GM12875 (cell line): ENCODE measurements around the gene KCNG1.

Experiments
- H3K4me3 ChIP-seq: one replicate; pipeline ENCODE4 v1.5.1; 2011; ENCODE audit warnings: low read depth, low read length, control low read depth
- TF ChIP-seq, protein P1 (sequence below): IDR thresholded peaks from 2 replicates; pipeline ENCODE4 v1.5.1; 2011; ENCODE audit warnings: low read depth, mild to moderate bottlenecking, control low read depth, inconsistent platforms, low read length, moderate library complexity, borderline replicate concordance; ENCODE audit not compliant: insufficient read depth

Gene KCNG1

GRCh38 chr20:51036827-51037531 lies 14.1 kb upstream of the KCNG1 start:
- TF ChIP-seq, protein P1, sequence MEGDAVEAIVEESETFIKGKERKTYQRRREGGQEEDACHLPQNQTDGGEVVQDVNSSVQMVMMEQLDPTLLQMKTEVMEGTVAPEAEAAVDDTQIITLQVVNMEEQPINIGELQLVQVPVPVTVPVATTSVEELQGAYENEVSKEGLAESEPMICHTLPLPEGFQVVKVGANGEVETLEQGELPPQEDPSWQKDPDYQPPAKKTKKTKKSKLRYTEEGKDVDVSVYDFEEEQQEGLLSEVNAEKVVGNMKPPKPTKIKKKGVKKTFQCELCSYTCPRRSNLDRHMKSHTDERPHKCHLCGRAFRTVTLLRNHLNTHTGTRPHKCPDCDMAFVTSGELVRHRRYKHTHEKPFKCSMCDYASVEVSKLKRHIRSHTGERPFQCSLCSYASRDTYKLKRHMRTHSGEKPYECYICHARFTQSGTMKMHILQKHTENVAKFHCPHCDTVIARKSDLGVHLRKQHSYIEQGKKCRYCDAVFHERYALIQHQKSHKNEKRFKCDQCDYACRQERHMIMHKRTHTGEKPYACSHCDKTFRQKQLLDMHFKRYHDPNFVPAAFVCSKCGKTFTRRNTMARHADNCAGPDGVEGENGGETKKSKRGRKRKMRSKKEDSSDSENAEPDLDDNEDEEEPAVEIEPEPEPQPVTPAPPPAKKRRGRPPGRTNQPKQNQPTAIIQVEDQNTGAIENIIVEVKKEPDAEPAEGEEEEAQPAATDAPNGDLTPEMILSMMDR = no peak
- H3K4me3 ChIP-seq = no peak overlapping the region

DNA sequence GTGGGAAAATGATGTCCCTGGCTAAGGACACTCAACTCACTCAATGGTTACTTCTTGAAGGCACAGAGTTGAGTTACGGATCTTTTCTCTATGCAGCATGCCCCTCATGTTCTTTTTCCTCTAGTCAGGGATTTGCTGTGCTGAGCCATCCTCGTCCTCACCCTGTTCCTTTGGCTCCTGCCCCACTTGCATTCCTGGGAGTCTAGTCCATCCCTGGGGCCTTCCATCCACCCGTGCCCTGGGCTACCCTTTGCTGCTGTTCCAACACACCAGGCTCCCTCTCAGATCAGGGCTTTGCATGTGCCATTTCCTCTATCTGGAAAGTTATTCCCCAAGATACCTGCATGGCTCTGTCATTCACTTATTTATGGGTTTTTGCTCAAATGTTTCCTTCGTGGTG lies 13.3 kb upstream of the KCNG1 start:
- TF ChIP-seq, protein P1 = no peak

DNA sequence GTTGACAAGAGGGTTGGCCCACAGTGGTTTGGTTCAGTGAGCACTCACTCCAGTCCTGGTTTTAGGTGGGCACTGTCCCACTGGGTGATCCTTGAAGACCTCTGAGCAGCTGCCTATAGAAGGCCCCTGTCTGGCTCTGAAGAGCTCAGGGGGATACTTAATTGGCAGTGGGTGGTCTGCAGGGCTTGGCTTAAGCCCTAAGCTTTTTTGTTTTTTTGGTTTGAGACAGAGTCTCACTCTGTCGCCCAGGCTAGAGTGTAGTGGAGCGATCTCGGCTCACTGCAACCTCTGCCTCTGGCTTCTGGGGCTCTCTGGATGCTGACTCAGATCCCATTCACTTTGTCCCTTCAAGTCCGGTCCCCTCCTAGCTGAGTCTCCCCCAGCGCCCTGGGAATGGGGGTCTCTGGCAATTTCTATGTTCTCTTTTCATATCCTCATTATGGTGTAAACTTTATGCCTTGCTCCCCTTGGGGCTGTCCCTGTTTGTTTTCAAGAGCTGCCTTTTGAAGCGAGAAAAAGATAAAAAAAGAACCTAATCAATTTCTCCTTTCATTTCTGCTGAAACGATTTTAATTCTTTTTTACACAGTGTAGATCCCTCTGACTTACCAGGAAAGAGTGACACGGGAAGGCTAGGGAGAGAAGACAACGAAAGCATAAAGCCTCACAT lies 12.2 kb upstream of the KCNG1 start:
- TF ChIP-seq, protein P1 = no peak
- no peak overlapping the region for H3K4me3 ChIP-seq

More for the DNA sequence above, 13.3 kb upstream of the KCNG1 start:
- no peak overlapping the region for H3K4me3 ChIP-seq

DNA sequence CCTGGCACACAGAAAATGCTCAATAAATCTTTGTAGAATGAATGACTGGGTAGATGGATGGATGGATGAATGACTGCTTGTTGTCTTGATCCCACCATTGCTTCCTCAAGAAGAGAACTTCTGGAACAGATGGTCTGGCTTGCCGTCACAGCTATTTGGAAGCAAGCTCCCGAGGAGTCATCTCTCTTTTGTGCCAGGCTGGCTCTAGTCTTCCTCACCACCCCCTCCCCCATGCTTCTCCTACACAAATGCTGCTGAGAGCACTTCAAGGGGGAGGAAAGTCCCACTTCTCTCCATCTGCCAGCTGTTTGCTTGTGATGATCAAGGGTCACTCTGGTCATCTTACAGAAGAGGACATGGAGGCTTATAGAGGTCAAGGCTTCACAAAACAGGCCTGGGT lies 11.6 kb upstream of the KCNG1 start:
- no peak overlapping the region for H3K4me3 ChIP-seq
- TF ChIP-seq, protein P1 = no peak

- H3K4me3 ChIP-seq = no peak overlapping the region
- TF ChIP-seq, protein P1 = no peak
Measured at GRCh38 chr20:51029963-51030920, 7.3 kb upstream of the KCNG1 start.

GRCh38 chr20:51029556-51029955 lies 6.6 kb upstream of the KCNG1 start:
- TF ChIP-seq, protein P1 = no peak
- no peak overlapping the region for H3K4me3 ChIP-seq
